Measurements from ENCODE around the gene ING2. TPM values are rescaled to one million over a fixed set of nuclear protein-coding genes. Genes with fewer than 3 reads are reported as not detected.
"Not testable (repeated sequence)": the region's sequence is repeated elsewhere in the genome, so short reads cannot be mapped to it uniquely, and the experiment has no call there.

The ING2 gene, protein sequence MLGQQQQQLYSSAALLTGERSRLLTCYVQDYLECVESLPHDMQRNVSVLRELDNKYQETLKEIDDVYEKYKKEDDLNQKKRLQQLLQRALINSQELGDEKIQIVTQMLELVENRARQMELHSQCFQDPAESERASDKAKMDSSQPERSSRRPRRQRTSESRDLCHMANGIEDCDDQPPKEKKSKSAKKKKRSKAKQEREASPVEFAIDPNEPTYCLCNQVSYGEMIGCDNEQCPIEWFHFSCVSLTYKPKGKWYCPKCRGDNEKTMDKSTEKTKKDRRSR
- total RNA-seq (2021) (15.8 and 19.9 TPM in 2 replicates), Bru-seq, nascent RNA (percentile 85 among the genes with signal in this experiment), BruChase-seq, experiment 1, labeled RNA remaining after a 2-hour chase (percentile 84 among the genes with signal in this experiment), BruChase-seq, experiment 2, labeled RNA remaining after a 6-hour chase (percentile 65 among the genes with signal in this experiment)
- long read RNA-seq, transcript ING2-201 (2 exons, 1,189 nt), result major isoform, 46 of 58 reads
- long read RNA-seq, partial matches to known transcripts, result 0 of 58 reads
- long read RNA-seq, other reads (novel, unspliced or antisense), result 11 of 58 reads

DNA sequence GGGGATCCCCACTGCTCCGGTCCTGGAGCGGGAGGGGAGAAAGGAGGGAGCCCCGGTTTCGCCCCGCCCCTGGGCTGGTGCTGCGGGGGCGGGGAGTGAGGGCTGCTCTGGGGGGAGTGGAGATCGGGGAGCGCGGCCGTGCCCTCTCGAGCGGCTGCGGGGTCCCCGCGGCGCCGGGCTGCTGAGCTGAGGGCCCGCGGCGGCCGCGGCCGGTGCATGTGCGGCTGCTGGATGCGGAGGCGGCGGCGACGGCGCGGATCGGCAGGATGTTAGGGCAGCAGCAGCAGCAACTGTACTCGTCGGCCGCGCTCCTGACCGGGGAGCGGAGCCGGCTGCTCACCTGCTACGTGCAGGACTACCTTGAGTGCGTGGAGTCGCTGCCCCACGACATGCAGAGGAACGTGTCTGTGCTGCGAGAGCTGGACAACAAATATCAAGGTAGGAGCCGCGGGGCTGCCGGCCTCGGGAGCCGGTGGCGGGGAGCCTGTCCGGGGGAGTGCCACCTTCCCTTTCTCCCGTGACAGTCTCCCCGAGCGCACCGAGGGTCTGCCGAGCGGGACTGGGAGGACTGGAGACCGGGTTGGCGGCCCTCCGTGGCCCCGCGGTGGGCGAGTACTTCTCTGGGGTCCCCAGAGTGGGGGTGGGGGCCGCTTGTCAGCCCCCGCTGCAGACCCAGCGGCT, at the start of gene ING2:
Gene ING2 (plus strand): TSS at position 129 of the 681 bp plus-strand sequence. CDS start 138 bp downstream, at position 267.
- no TSS peak for BruUV-seq (replicated peaks)
- Histone ChIP-seq H3K4me1 (ENCODE audit: insufficient read depth, low read length, poor library complexity, severe bottlenecking) (peaks cover 6% of the 10 kb centered on the region), H3K36me3 (ENCODE audit: insufficient read depth, low read length, poor library complexity, severe bottlenecking) (peaks cover under 1% of the 10 kb centered on the region), H3K4me3 (ENCODE audit: low read depth, low read length, poor library complexity, severe bottlenecking) (peak within 1 kb of the TSS; percentile 97), H3K27ac (ENCODE audit: low read depth, low read length, poor library complexity, severe bottlenecking) (peak within 1 kb of the TSS; percentile 94), H3K27me3 (replicated peaks; ENCODE audit: insufficient read depth, low read depth, low read length, poor library complexity) (no peaks in the 10 kb centered on the region), H3K9me3 (ENCODE audit: low read depth, low read length, poor library complexity, severe bottlenecking) (no peaks in the 10 kb centered on the region)
- DNase-seq (ENCODE audit: low spot score), result peak; percentile 84
- no peak for TF ChIP-seq EZH2 (IDR thresholded peaks at IDR 0.05; ENCODE audit: borderline replicate concordance, low read depth, low read length, poor library complexity, severe bottlenecking)
- TF ChIP-seq, protein P1, sequence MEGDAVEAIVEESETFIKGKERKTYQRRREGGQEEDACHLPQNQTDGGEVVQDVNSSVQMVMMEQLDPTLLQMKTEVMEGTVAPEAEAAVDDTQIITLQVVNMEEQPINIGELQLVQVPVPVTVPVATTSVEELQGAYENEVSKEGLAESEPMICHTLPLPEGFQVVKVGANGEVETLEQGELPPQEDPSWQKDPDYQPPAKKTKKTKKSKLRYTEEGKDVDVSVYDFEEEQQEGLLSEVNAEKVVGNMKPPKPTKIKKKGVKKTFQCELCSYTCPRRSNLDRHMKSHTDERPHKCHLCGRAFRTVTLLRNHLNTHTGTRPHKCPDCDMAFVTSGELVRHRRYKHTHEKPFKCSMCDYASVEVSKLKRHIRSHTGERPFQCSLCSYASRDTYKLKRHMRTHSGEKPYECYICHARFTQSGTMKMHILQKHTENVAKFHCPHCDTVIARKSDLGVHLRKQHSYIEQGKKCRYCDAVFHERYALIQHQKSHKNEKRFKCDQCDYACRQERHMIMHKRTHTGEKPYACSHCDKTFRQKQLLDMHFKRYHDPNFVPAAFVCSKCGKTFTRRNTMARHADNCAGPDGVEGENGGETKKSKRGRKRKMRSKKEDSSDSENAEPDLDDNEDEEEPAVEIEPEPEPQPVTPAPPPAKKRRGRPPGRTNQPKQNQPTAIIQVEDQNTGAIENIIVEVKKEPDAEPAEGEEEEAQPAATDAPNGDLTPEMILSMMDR (conservative IDR thresholded peaks at IDR 0.05; ENCODE audit: low read depth, low read length), result no peak
- intact Hi-C loops (cut with micrococcal nuclease; ENCODE audit: unreplicated experiment), result loop anchor here (1.0 kb wide), 1 partner anchor 154 kb away; the partner anchor contains the start of genes RWDD4 and TRAPPC11
- ChIA-PET CTCF (no interaction called here), POLR2A (ENCODE audit: low non-redundant PET) (interaction anchor here (0.6 kb wide), 1 partner anchor 408 kb away, joined by 4 read pairs; no protein-coding TSS in a partner anchor)

DNA sequence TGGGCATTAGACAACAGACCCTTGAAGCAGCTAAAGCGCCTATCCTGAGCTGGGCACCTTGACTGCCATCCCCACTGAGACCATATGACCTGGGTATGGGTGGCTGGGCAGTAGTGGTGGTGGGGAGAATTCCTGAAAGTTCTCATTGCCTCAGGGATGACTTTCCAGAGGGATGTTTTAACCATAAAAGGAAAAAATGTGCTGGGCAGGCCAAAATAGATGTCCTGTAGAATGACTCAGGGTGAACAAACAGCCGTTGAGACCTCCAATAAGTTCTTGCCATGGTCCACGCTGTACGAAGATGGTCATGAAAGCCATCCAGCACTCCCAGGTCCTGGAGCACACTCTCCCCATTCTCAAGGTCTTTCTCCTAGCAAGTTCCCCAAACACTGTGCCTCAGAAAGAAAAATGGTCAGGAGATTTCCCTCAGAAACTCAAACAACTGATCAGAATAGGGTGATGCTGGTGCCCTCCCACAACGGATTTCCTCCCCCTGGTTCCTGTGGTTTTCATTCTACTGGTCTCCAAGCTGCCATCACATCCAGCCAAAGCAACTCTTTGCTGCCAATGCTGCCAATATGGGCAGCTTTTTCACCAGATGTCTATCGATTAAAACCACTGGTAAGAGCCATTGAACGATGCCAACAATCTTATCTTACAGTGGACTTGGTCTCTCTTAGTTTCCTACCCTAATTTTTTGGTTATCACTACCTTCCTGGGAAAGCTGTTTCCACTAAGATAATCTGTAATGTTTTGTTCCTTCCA, 49.2 kb upstream of the ING2 start:
- ChIA-PET POLR2A (ENCODE audit: low non-redundant PET) (no interaction called here), CTCF (interaction anchor here (0.7 kb wide), 1 partner anchor 147 kb away, joined by 3 read pairs; no protein-coding TSS in a partner anchor)
- Histone ChIP-seq H3K27ac (ENCODE audit: low read depth, low read length, poor library complexity, severe bottlenecking) (no peak overlapping the region), H3K4me1 (ENCODE audit: insufficient read depth, low read length, poor library complexity, severe bottlenecking) (no peaks in the 10 kb centered on the region), H3K27me3 (replicated peaks; ENCODE audit: insufficient read depth, low read depth, low read length, poor library complexity) (no peaks in the 10 kb centered on the region), H3K4me3 (ENCODE audit: low read depth, low read length, poor library complexity, severe bottlenecking) (no peak overlapping the region), H3K36me3 (ENCODE audit: insufficient read depth, low read length, poor library complexity, severe bottlenecking) (no peaks in the 10 kb centered on the region), H3K9me3 (ENCODE audit: low read depth, low read length, poor library complexity, severe bottlenecking) (no peaks in the 10 kb centered on the region)
- BruUV-seq (replicated peaks), result no TSS peak
- no peak for DNase-seq (ENCODE audit: low spot score)
- TF ChIP-seq EZH2 (IDR thresholded peaks at IDR 0.05; ENCODE audit: borderline replicate concordance, low read depth, low read length, poor library complexity, severe bottlenecking), result no peak
- TF ChIP-seq, protein P1 (conservative IDR thresholded peaks at IDR 0.05; ENCODE audit: low read depth, low read length), result no peak
- intact Hi-C loops (cut with micrococcal nuclease; ENCODE audit: unreplicated experiment), result no loop called here

DNA sequence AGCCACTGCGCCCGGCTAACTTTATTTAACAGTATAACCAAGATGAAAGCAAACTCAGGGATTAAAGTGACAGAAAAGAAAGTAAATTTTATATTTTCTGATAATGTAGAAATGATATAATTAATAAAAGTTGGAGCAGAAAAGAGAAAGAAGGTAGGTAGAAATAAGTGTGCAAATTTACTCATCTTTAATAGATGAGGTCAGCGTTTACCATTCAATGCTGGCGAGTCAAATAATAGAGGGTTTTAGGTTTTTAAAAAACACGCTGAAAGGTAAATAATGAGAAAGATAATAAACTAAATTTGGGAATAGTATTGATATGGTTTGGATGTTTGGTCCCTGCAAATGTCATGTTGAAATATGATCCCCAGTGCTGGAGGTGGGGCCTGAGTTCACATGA, 46.9 kb upstream of the ING2 start:
- no peak for TF ChIP-seq EZH2 (IDR thresholded peaks at IDR 0.05; ENCODE audit: borderline replicate concordance, low read depth, low read length, poor library complexity, severe bottlenecking)
- Histone ChIP-seq H3K36me3 (ENCODE audit: insufficient read depth, low read length, poor library complexity, severe bottlenecking) (no peaks in the 10 kb centered on the region), H3K9me3 (ENCODE audit: low read depth, low read length, poor library complexity, severe bottlenecking) (no peaks in the 10 kb centered on the region), H3K4me3 (ENCODE audit: low read depth, low read length, poor library complexity, severe bottlenecking) (no peak overlapping the region), H3K27ac (ENCODE audit: low read depth, low read length, poor library complexity, severe bottlenecking) (no peak overlapping the region), H3K27me3 (replicated peaks; ENCODE audit: insufficient read depth, low read depth, low read length, poor library complexity) (no peaks in the 10 kb centered on the region), H3K4me1 (ENCODE audit: insufficient read depth, low read length, poor library complexity, severe bottlenecking) (no peaks in the 10 kb centered on the region)
- no peak for DNase-seq (ENCODE audit: low spot score)
- ChIA-PET CTCF (no interaction called here), POLR2A (ENCODE audit: low non-redundant PET) (no interaction called here)
- no TSS peak for BruUV-seq (replicated peaks)
- intact Hi-C loops (cut with micrococcal nuclease; ENCODE audit: unreplicated experiment), result no loop called here

DNA sequence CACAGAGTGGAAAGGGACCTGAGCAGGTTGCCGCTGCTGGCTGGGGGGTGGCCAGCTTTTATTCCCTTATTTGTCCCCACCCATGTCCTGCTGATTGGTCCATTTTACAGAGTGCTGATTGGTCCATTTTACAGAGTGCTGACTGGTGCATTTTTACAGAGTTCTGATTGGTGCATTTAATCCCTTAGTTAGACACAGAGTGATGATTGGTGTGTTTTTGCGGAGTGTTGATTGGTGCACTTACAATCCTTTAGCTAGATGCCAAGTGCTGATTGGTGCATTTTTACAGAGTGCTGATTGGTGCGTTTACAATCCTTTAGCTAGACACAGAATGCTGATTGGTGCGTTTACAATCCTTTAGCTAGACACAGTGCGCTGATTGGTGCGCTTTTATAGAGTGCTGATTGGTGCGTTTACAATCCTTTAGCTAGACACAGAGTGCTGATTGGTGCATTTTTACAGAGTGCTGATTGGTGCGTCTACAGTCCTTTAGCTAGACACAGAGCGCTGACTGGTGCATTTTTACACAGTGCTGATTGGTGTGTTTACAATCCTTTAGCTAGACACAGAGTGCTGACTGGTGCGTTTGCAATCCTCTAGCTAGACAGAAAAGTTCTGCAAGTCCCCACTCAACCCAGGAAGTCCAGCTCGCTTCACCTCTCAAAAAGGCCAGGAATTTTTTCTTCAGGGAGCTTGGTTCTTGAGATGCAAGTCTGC, 40.8 kb upstream of the ING2 start:
- CTCF ChIA-PET; H3K4me3 ChIP-seq (ENCODE audit: low read depth, low read length, poor library complexity, severe bottlenecking); intact Hi-C loops (cut with micrococcal nuclease; ENCODE audit: unreplicated experiment); H3K36me3 ChIP-seq (ENCODE audit: insufficient read depth, low read length, poor library complexity, severe bottlenecking); BruUV-seq (replicated peaks); H3K4me1 ChIP-seq (ENCODE audit: insufficient read depth, low read length, poor library complexity, severe bottlenecking); DNase-seq (ENCODE audit: low spot score); H3K9me3 ChIP-seq (ENCODE audit: low read depth, low read length, poor library complexity, severe bottlenecking); H3K27ac ChIP-seq (ENCODE audit: low read depth, low read length, poor library complexity, severe bottlenecking); H3K27me3 ChIP-seq (replicated peaks; ENCODE audit: insufficient read depth, low read depth, low read length, poor library complexity); POLR2A ChIA-PET (ENCODE audit: low non-redundant PET): not testable (repeated sequence)

DNA sequence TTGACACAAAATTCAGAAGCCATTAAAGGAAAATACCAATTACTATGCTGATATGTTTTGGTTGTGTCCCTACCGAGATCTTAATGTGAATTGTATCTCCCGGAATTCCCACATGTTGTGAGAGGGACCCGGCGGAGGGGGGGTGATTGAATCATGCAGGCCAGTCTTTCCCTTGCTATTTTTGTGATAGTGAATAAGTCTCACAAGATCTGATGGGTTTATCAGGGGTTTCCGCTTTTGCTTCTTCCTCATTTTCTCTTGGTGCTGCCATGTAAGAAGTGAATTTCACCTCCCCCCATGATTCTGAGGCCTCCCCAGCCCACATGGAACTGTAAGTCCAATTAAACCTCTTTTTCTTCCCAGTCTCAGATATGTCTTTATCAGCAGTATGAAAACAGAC, 39.0 kb upstream of the ING2 start:
- H3K27ac ChIP-seq (ENCODE audit: low read depth, low read length, poor library complexity, severe bottlenecking); CTCF ChIA-PET; intact Hi-C loops (cut with micrococcal nuclease; ENCODE audit: unreplicated experiment); H3K4me1 ChIP-seq (ENCODE audit: insufficient read depth, low read length, poor library complexity, severe bottlenecking); POLR2A ChIA-PET (ENCODE audit: low non-redundant PET); H3K27me3 ChIP-seq (replicated peaks; ENCODE audit: insufficient read depth, low read depth, low read length, poor library complexity); H3K9me3 ChIP-seq (ENCODE audit: low read depth, low read length, poor library complexity, severe bottlenecking); DNase-seq (ENCODE audit: low spot score); H3K36me3 ChIP-seq (ENCODE audit: insufficient read depth, low read length, poor library complexity, severe bottlenecking); H3K4me3 ChIP-seq (ENCODE audit: low read depth, low read length, poor library complexity, severe bottlenecking); BruUV-seq (replicated peaks): not testable (repeated sequence)
